Kidney (tissue), 14 donors: ENCODE results near the gene ZNF653. TPM values are rescaled to one million over a fixed set of nuclear protein-coding genes. Genes with fewer than 3 reads are reported as not detected.
A peak's percentile ranks its signal among the peaks of the same experiment; 100 is the strongest.
"Not testable (repeated sequence)": the region's sequence is repeated elsewhere in the genome, so short reads cannot be mapped to it uniquely, and the experiment has no call there.

Experiments used
- DNase-seq, 5 donors: peaks; one replicate each; pipeline ENCODE4 v3.0.0-alpha.2; 2013 to 2020
- FAIRE-seq: peaks from 2 replicates; lab custom pipeline; 2012; peaks lifted over from hg19 to GRCh38; lab: Jason Lieb, UNC
- H3K27ac ChIP-seq, 2 donors: one replicate each; pipeline ENCODE4 v1.7.0; 2013; ENCODE audit warnings: low read depth in 2 of 2, low read length in 2 of 2, inconsistent platforms in 1 of 2
- H3K27me3 ChIP-seq: one replicate; pipeline ENCODE4 v1.7.1; 2013; ENCODE audit warnings: low read length, inconsistent platforms; ENCODE audit not compliant: control insufficient read depth, insufficient read depth
- H3K36me3 ChIP-seq, 3 donors: one replicate each; pipeline versions ENCODE4 v1.7.0 to v1.7.1; 2013; ENCODE audit warnings: low read length in 3 of 3, control low read depth in 1 of 3, inconsistent platforms in 1 of 3; ENCODE audit not compliant: insufficient read depth in 3 of 3, control insufficient read depth in 2 of 3
- H3K4me1 ChIP-seq, 3 donors: one replicate each; pipeline versions ENCODE4 v1.7.0 to v1.7.1; 2013; ENCODE audit warnings: low read length in 3 of 3, inconsistent platforms in 1 of 3, low read depth in 1 of 3; ENCODE audit not compliant: control insufficient read depth in 2 of 3, insufficient read depth in 2 of 3
- H3K4me3 ChIP-seq, 3 donors: one replicate each; pipeline versions ENCODE4 v1.7.0 to v1.8.1; 2013; ENCODE audit warnings: low read length in 3 of 3, control low read depth in 1 of 3, inconsistent platforms in 1 of 3
- H3K9ac ChIP-seq, 3 donors: one replicate each; pipeline versions ENCODE4 v1.7.0 to v1.7.1; 2013; ENCODE audit warnings: low read length in 3 of 3, control low read depth in 1 of 3, inconsistent platforms in 1 of 3
- H3K9me3 ChIP-seq, 3 donors: one replicate each; pipeline versions ENCODE4 v1.7.0 to v1.7.1; 2013; ENCODE audit warnings: low read length in 3 of 3, control low read depth in 1 of 3, inconsistent platforms in 1 of 3; ENCODE audit not compliant: control insufficient read depth in 2 of 3, insufficient read depth in 1 of 3
- intact Hi-C: fragments of 100-400 bp; cut with DNase I; formaldehyde crosslinking; loops from one replicate; pipeline ENCODE4 v1.11.1; 2022
- polyA plus RNA-seq: library from polyadenylated mRNA; stranded (reverse); fragments of 350-450 nt; fragmentation: Illumina TruSeq; extraction: RNeasy Lipid Tissue Mini Kit (QIAGEN cat#74804); gene quantifications from one replicate; pipeline ENCODE4 v1.2.3, GENCODE V29; 2014; ENCODE audit warnings: low read depth, low replicate concordance; ENCODE audit not compliant: insufficient read depth
- total RNA-seq: library from RNA; stranded (reverse); fragmentation: NEBNext Ultra II Directional; extraction: Animal tissue kit (Norgen Biotek cat#: 25700); gene quantifications from one replicate; pipeline ENCODE4 v1.2.1, GENCODE V29; 2021
- TF ChIP-seq, protein P1 (sequence below): IDR thresholded peaks from 3 replicates; pipeline ENCODE4 v1.5.1; 2012; ENCODE audit warnings: mild to moderate bottlenecking, moderate library complexity, borderline replicate concordance; ENCODE audit not compliant: insufficient read depth; ENCODE audit errors: extremely low read depth
- donor health status: control.
- donor health status: control.
- donor health status: control.
- donor health status: control.
- donor health status: control.
- donor health status: DM: yes; HTN: yes; CAD: no.
- donor health status: Normal renal cell carcinoma (clear cell type).

Gene ZNF653
- total and polyA plus RNA-seq, 2 donors from 2014 or later = 10.8 to 11.5 TPM

GRCh38 chr19:11479090-11479897 is 26.3 kb downstream of the ZNF653 start:
- Histone ChIP-seq H3K36me3 (no peaks in the 10 kb centered on the region), H3K9me3 (no peaks in the 10 kb centered on the region), H3K9ac (no peak overlapping the region), H3K4me3 (no peak overlapping the region), H3K4me1 (peaks cover 0 to 6% (median 0%) of the 10 kb centered on the region in 3 donors), H3K27ac (no peak overlapping the region), H3K27me3 (peaks cover 11% of the 10 kb centered on the region)
- TF ChIP-seq, protein P1, sequence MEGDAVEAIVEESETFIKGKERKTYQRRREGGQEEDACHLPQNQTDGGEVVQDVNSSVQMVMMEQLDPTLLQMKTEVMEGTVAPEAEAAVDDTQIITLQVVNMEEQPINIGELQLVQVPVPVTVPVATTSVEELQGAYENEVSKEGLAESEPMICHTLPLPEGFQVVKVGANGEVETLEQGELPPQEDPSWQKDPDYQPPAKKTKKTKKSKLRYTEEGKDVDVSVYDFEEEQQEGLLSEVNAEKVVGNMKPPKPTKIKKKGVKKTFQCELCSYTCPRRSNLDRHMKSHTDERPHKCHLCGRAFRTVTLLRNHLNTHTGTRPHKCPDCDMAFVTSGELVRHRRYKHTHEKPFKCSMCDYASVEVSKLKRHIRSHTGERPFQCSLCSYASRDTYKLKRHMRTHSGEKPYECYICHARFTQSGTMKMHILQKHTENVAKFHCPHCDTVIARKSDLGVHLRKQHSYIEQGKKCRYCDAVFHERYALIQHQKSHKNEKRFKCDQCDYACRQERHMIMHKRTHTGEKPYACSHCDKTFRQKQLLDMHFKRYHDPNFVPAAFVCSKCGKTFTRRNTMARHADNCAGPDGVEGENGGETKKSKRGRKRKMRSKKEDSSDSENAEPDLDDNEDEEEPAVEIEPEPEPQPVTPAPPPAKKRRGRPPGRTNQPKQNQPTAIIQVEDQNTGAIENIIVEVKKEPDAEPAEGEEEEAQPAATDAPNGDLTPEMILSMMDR = no peak
- DNase-seq (peak in 2 of 5 donors; percentile 30 to 80), FAIRE-seq (no peak)
- intact Hi-C loops = no loop called here

DNA sequence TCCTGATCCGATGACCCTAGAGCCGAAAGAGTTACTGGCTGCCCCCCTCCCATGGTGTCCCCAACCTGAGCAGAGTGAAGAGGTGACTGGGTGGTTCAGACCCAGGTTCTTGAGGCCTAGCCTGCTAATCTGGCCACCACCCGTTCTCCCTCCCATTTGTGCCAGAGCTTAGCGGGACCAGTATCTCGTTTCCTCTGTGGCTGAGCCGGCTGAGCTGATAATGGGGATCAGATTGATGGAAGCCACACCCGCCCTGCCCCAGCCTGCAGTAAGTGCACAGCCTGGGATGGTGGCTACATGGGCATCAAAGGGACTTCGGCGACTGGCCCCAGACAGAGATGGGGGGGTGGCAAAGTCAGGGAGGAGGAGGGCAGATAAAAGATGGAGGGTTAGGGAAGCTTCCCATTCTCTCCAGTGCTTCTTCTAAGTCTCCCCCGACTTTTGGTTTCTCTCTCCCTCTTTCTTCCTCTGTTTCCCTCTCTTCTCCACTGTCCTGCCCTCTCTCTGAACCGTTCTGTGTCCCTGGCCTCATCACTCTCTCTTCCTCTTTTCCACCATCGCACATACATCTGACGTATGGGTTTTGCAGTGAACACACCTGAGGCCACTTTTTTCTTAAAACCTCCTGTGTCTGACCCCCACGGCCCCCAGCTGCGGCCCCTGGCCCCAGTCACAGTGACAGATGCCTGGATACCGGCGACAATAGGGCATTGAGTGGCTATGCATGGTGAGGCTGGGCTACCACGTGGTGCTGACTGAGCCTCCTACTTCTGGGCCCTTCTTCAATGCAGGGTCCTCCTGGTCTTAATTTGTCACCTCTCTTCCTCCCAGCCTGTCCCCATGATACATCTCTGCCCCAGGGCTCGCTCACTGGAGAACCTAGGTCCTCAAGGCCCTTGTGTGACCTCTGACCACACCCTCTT is 27.2 kb downstream of the ZNF653 start:
- DNase-seq = no peak
- H3K9me3 ChIP-seq = no peaks in the 10 kb centered on the region
- intact Hi-C loops = no loop called here
- no peak overlapping the region for H3K9ac ChIP-seq
- FAIRE-seq = no peak
- peaks cover 11% of the 10 kb centered on the region for H3K27me3 ChIP-seq
- TF ChIP-seq, protein P1 = no peak
- no peak overlapping the region for H3K4me3 ChIP-seq
- no peaks in the 10 kb centered on the region for H3K36me3 ChIP-seq
- peaks cover 0 to 6% (median 0%) of the 10 kb centered on the region in 3 donors for H3K4me1 ChIP-seq
- no peak overlapping the region for H3K27ac ChIP-seq

- peaks cover 0 to 2% (median 0%) of the 10 kb centered on the region in 3 donors for H3K4me1 ChIP-seq
- no peak for FAIRE-seq
- intact Hi-C loops = no loop called here
- H3K36me3 ChIP-seq = no peaks in the 10 kb centered on the region
- no peak overlapping the region for H3K4me3 ChIP-seq
- H3K27ac ChIP-seq = no peak overlapping the region
- TF ChIP-seq, protein P1 = no peak
- H3K27me3 ChIP-seq = no peaks in the 10 kb centered on the region
- no peak overlapping the region for H3K9ac ChIP-seq
- no peak for DNase-seq
- no peaks in the 10 kb centered on the region for H3K9me3 ChIP-seq
Measured at GRCh38 chr19:11475861-11476260, 29.8 kb downstream of the ZNF653 start.

GRCh38 chr19:11475343-11475742 is 30.3 kb downstream of the ZNF653 start:
- H3K9me3 ChIP-seq, H3K4me3 ChIP-seq, DNase-seq, FAIRE-seq, H3K36me3 ChIP-seq, H3K9ac ChIP-seq, intact Hi-C loops, H3K27me3 ChIP-seq, H3K4me1 ChIP-seq, H3K27ac ChIP-seq: not testable (repeated sequence)
